Measurements from ENCODE around the gene CLASP1. TPM values are rescaled to one million over a fixed set of nuclear protein-coding genes. Genes with fewer than 3 reads are reported as not detected.
"Not testable (repeated sequence)": the region's sequence is repeated elsewhere in the genome, so short reads cannot be mapped to it uniquely, and the experiment has no call there.

The CLASP1 gene
- total RNA-seq, 1 donor from 2014 or later, result 90.4 TPM

DNA sequence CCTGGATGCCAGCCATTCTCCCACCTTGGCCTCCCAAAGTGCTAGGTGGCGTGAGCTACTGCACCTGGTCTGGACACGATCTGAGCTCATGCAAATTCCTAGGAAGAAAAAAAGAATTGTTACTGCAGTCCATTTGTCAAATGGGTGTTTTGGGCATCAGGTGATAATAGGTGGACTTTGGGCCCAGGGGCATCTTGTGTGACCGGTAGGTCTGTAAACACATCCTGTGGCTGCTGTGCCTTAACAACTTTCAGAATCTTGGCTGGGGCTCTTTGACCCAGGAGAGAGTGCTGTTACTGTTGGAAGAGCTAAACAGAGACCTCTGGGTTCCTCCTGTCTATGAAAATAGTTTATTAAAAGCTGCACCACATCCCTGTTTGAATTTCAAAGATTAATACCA lies 329.3 kb downstream of the CLASP1 start:
- intact Hi-C loops (cut with DNase I), result no loop called here
- Histone ChIP-seq H3K4me3 (no peak overlapping the region), H3K27me3 (no peaks in the 10 kb centered on the region), H3K9me3 (no peaks in the 10 kb centered on the region), H3K36me3 (no peaks in the 10 kb centered on the region), H3K4me1 (no peaks in the 10 kb centered on the region), H3K27ac (no peak overlapping the region)
- DNase-seq (ENCODE audit: extremely low spot score in 2 of 2), result peak in 1 of 2 donors; percentile 54
- TF ChIP-seq POLR2AphosphoS5 (IDR thresholded peaks at IDR 0.05; ENCODE audit: insufficient read depth in 1 of 2, low read depth in 1 of 2) (no peak), POLR2A (IDR thresholded peaks at IDR 0.05) (no peak)
- TF ChIP-seq, protein P1, sequence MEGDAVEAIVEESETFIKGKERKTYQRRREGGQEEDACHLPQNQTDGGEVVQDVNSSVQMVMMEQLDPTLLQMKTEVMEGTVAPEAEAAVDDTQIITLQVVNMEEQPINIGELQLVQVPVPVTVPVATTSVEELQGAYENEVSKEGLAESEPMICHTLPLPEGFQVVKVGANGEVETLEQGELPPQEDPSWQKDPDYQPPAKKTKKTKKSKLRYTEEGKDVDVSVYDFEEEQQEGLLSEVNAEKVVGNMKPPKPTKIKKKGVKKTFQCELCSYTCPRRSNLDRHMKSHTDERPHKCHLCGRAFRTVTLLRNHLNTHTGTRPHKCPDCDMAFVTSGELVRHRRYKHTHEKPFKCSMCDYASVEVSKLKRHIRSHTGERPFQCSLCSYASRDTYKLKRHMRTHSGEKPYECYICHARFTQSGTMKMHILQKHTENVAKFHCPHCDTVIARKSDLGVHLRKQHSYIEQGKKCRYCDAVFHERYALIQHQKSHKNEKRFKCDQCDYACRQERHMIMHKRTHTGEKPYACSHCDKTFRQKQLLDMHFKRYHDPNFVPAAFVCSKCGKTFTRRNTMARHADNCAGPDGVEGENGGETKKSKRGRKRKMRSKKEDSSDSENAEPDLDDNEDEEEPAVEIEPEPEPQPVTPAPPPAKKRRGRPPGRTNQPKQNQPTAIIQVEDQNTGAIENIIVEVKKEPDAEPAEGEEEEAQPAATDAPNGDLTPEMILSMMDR (IDR thresholded peaks at IDR 0.05), result no peak

GRCh38 chr2:121316986-121317385 lies 332.3 kb downstream of the CLASP1 start:
- TF ChIP-seq POLR2A (IDR thresholded peaks at IDR 0.05) (no peak), POLR2AphosphoS5 (IDR thresholded peaks at IDR 0.05; ENCODE audit: insufficient read depth in 1 of 2, low read depth in 1 of 2) (no peak)
- TF ChIP-seq, protein P1 (IDR thresholded peaks at IDR 0.05), result no peak
- no peaks in the 10 kb centered on the region for H3K36me3 ChIP-seq
- intact Hi-C loops (cut with DNase I), result no loop called here
- no peaks in the 10 kb centered on the region for H3K27me3 ChIP-seq
- peak; percentile 62 to 79 for DNase-seq (ENCODE audit: extremely low spot score in 2 of 2)
- H3K4me3 ChIP-seq, result no peak overlapping the region
- H3K27ac ChIP-seq, result no peak overlapping the region
- no peaks in the 10 kb centered on the region for H3K9me3 ChIP-seq
- H3K4me1 ChIP-seq, result no peaks in the 10 kb centered on the region

GRCh38 chr2:121313701-121314100 lies 335.6 kb downstream of the CLASP1 start:
- H3K4me3 ChIP-seq; intact Hi-C loops (cut with DNase I); H3K9me3 ChIP-seq; H3K36me3 ChIP-seq; H3K27ac ChIP-seq; H3K4me1 ChIP-seq; H3K27me3 ChIP-seq: not testable (repeated sequence)
- DNase-seq (ENCODE audit: extremely low spot score in 2 of 2), result peak in 1 of 2 donors; percentile 10

GRCh38 chr2:121309801-121310200 lies 339.5 kb downstream of the CLASP1 start:
- H3K27me3 ChIP-seq, result no peaks in the 10 kb centered on the region
- H3K4me3 ChIP-seq, result no peak overlapping the region
- H3K9me3 ChIP-seq, result no peaks in the 10 kb centered on the region
- H3K36me3 ChIP-seq, result no peaks in the 10 kb centered on the region
- H3K27ac ChIP-seq, result no peak overlapping the region
- intact Hi-C loops (cut with DNase I), result no loop called here
- H3K4me1 ChIP-seq, result no peaks in the 10 kb centered on the region
- DNase-seq (ENCODE audit: extremely low spot score in 2 of 2), result peak in 1 of 2 donors; percentile 20
- TF ChIP-seq POLR2A (IDR thresholded peaks at IDR 0.05), result no peak
- TF ChIP-seq, protein P1 (IDR thresholded peaks at IDR 0.05), result no peak
- no peak for TF ChIP-seq POLR2AphosphoS5 (IDR thresholded peaks at IDR 0.05; ENCODE audit: insufficient read depth in 1 of 2, low read depth in 1 of 2)

DNA sequence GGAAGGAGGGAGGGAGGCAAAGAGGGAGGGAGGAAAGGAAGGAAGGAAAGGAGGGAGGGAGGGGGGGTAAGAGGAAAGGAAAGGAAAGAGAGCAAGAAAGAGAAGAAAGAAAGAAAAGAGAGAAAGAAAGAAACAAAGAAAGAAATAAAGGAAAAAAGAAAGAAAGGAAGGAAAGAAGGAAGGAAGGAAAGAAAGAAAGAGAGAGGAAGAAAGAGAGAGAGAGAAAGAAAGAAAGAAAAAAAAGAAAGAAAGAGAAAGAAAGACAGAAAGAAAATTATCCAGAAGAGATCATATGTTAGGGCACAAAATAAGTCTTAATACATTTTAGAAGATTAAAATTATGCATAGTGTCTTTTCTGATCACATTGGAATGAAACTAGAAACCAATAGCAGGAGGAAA lies 339.9 kb downstream of the CLASP1 start:
- no peaks in the 10 kb centered on the region for H3K9me3 ChIP-seq
- no peaks in the 10 kb centered on the region for H3K36me3 ChIP-seq
- H3K4me1 ChIP-seq, result no peaks in the 10 kb centered on the region
- intact Hi-C loops (cut with DNase I), result no loop called here
- DNase-seq (ENCODE audit: extremely low spot score in 2 of 2), result no peak
- no peaks in the 10 kb centered on the region for H3K27me3 ChIP-seq
- no peak overlapping the region for H3K27ac ChIP-seq
- no peak overlapping the region for H3K4me3 ChIP-seq
- TF ChIP-seq, protein P1 (IDR thresholded peaks at IDR 0.05), result no peak

DNA sequence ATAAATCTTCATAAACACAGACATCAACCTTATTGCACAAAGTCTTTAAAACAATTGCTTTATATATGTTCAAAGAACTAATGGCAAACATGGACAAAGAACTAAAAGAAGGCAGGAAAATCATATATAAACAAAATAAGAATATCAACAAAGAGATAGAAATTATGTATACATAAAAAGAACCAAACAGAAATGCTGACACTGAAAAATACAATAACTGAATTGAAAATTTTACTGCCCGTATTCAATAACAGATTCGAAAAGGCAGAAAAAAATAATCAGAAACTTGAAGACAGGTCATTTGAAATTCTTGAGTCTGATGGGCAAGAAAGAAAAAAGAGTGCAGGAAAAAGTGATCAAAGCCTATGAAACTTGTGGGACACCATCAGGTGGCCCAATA lies 342.2 kb downstream of the CLASP1 start:
- no peak overlapping the region for H3K4me3 ChIP-seq
- TF ChIP-seq POLR2A (IDR thresholded peaks at IDR 0.05) (no peak), POLR2AphosphoS5 (IDR thresholded peaks at IDR 0.05; ENCODE audit: insufficient read depth in 1 of 2, low read depth in 1 of 2) (no peak)
- TF ChIP-seq, protein P1 (IDR thresholded peaks at IDR 0.05), result no peak
- H3K36me3 ChIP-seq, result no peaks in the 10 kb centered on the region
- H3K4me1 ChIP-seq, result no peaks in the 10 kb centered on the region
- no peaks in the 10 kb centered on the region for H3K27me3 ChIP-seq
- DNase-seq (ENCODE audit: extremely low spot score in 2 of 2), result no peak
- intact Hi-C loops (cut with DNase I), result no loop called here
- H3K9me3 ChIP-seq, result no peaks in the 10 kb centered on the region
- no peak overlapping the region for H3K27ac ChIP-seq

Measured in vagina (tissue), 2 donors.